ENCODE results near the gene LRIG3. TPM values are rescaled to one million over a fixed set of nuclear protein-coding genes. Genes with fewer than 3 reads are reported as not detected.
"Not testable (repeated sequence)": the region's sequence is repeated elsewhere in the genome, so short reads cannot be mapped to it uniquely, and the experiment has no call there.

The LRIG3 gene
- total and polyA plus RNA-seq, 2 donors = 12.5 to 24.8 TPM

DNA sequence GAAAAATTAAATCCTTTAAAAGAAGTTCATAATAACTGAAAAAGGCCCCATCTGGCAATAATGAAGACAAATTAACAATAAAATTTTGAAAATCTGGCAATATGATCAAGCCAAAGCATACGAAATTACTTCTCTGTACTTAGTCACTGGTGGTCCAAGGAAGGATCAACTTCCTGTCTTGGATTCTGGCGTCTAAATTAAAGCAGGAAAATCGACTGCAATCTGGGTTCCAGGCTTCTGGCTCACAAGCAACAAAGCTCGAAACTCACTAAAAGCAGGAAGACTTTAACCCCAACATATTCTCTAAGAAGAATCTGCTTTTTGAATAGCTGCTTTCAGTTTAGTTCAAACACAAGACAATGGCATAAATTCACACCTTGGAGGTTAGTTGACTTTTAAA lies 49.7 kb downstream of the LRIG3 start:
- no peaks in the 10 kb centered on the region for H3K27me3 ChIP-seq (ENCODE audit: control insufficient read depth in 2 of 2, insufficient read depth in 1 of 2, low read length in 1 of 2)
- H3K4me1 ChIP-seq (ENCODE audit: control insufficient read depth in 2 of 2, insufficient read depth in 2 of 2, low read length in 2 of 2) = no peaks in the 10 kb centered on the region
- H3K36me3 ChIP-seq (ENCODE audit: control insufficient read depth in 2 of 2, insufficient read depth in 2 of 2, low read length in 1 of 2) = no peaks in the 10 kb centered on the region
- WGBS = 78% methylated on average over 4 of the region's 4 CpGs
- no peaks in the 10 kb centered on the region for H3K9me3 ChIP-seq (ENCODE audit: control insufficient read depth in 2 of 2, insufficient read depth in 1 of 2, low read length in 1 of 2)
- no peak for DNase-seq (ENCODE audit: low read depth in 6 of 9, low spot score in 9 of 9)
- no peak overlapping the region for H3K4me3 ChIP-seq (ENCODE audit: low read length in 2 of 2)
- H3K27ac ChIP-seq (ENCODE audit: low read depth in 1 of 2, low read length in 1 of 2) = no peak overlapping the region

DNA sequence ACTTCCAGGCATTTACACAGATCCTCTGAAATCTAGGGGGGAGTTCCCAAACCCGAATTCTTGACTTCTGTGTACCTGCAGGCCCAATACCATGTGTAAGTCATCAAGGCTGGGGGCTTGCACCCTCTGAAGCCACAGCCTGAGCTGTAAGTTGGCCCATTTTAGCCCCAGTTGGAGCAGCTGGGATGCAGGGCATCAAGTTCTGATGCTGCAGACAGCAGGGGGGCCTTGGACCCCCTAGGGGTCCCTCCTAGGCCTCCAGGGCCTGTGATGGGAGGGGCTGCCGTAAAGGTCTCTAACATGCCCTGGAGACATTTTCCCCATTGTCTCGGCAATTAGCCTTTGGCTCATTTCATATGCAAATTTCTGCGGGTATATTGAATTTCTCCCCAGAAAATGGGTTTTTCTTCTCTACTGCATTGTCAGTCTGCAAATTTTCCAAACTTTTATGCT lies 59.5 kb downstream of the LRIG3 start:
- WGBS = 73% methylated on average over 4 of the region's 4 CpGs
- Histone ChIP-seq H3K4me3 (ENCODE audit: low read length in 2 of 2) (no peak overlapping the region), H3K36me3 (ENCODE audit: control insufficient read depth in 2 of 2, insufficient read depth in 2 of 2, low read length in 1 of 2) (no peaks in the 10 kb centered on the region), H3K4me1 (ENCODE audit: control insufficient read depth in 2 of 2, insufficient read depth in 2 of 2, low read length in 2 of 2) (no peaks in the 10 kb centered on the region), H3K27ac (ENCODE audit: low read depth in 1 of 2, low read length in 1 of 2) (no peak overlapping the region), H3K27me3 (ENCODE audit: control insufficient read depth in 2 of 2, insufficient read depth in 1 of 2, low read length in 1 of 2) (no peaks in the 10 kb centered on the region), H3K9me3 (ENCODE audit: control insufficient read depth in 2 of 2, insufficient read depth in 1 of 2, low read length in 1 of 2) (peaks cover 0 to 3% of the 10 kb centered on the region in 2 donors)
- no peak for DNase-seq (ENCODE audit: low read depth in 6 of 9, low spot score in 9 of 9)

DNA sequence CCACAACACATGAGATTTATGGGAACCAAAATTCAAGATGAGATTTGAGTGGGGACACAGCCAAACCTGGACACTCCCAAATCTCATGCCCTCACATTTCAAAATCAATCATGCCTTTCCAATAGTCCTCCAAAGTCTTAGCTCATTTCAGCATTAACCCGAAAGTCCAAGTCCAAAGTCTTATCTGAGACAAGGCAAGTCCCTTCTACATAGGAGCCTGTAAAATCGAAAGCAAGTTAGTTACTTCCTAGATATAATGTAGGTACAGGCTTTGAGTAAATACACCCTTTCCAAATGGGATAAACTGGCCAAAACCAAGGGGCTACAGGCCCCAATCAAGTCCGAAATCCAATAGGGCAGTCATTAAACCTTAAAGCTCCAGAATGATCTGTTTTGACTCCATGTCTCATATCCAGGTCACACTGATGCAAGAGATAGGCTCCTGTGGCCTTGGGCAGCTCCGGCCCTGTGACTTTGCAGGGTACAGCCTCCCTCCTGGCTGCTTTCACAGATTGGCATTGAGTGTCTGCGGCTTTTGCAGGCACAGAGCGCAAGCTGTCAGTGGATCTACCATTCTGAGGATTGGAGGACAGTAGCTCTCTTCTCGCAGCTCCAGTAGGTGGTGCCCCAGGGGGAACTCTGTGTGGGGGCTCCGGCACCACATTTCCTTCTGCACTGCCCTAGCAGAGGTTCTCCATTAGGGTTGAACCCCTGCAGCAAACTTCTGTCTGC lies 60.1 kb downstream of the LRIG3 start:
- no peak overlapping the region for H3K27ac ChIP-seq (ENCODE audit: low read depth in 1 of 2, low read length in 1 of 2)
- no peaks in the 10 kb centered on the region for H3K27me3 ChIP-seq (ENCODE audit: control insufficient read depth in 2 of 2, insufficient read depth in 1 of 2, low read length in 1 of 2)
- no peak for DNase-seq (ENCODE audit: low read depth in 6 of 9, low spot score in 9 of 9)
- H3K36me3 ChIP-seq (ENCODE audit: control insufficient read depth in 2 of 2, insufficient read depth in 2 of 2, low read length in 1 of 2) = no peaks in the 10 kb centered on the region
- peaks cover 0 to 3% of the 10 kb centered on the region in 2 donors for H3K9me3 ChIP-seq (ENCODE audit: control insufficient read depth in 2 of 2, insufficient read depth in 1 of 2, low read length in 1 of 2)
- WGBS = 94% methylated on average over 8 of the region's 8 CpGs
- no peaks in the 10 kb centered on the region for H3K4me1 ChIP-seq (ENCODE audit: control insufficient read depth in 2 of 2, insufficient read depth in 2 of 2, low read length in 2 of 2)
- H3K4me3 ChIP-seq (ENCODE audit: low read length in 2 of 2) = no peak overlapping the region

DNA sequence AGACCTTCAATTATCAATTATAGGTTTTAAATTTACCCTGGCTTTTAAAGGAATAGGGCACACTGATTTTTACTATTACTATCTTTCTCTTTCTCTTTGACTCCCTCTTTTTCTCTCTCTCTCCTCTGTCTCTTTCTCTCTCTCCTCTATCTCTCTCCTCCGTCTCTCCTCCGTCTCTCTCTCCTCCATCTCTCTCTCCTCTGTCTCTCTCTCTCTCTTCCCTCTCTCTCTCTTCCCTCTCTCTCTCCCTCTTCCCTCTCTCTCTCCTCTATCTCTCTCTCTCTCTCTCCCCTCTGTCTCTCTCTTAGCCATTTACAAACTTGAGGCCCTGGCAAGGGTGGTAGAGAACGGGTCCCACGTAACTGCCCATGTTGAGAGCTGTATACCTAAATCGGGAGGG lies 62.3 kb downstream of the LRIG3 start:
- H3K36me3 ChIP-seq (ENCODE audit: control insufficient read depth in 2 of 2, insufficient read depth in 2 of 2, low read length in 1 of 2) = no peaks in the 10 kb centered on the region
- H3K27me3 ChIP-seq (ENCODE audit: control insufficient read depth in 2 of 2, insufficient read depth in 1 of 2, low read length in 1 of 2) = no peaks in the 10 kb centered on the region
- peaks cover 0 to 3% of the 10 kb centered on the region in 2 donors for H3K9me3 ChIP-seq (ENCODE audit: control insufficient read depth in 2 of 2, insufficient read depth in 1 of 2, low read length in 1 of 2)
- no peaks in the 10 kb centered on the region for H3K4me1 ChIP-seq (ENCODE audit: control insufficient read depth in 2 of 2, insufficient read depth in 2 of 2, low read length in 2 of 2)
- WGBS = 96% methylated on average over 5 of the region's 5 CpGs
- H3K27ac ChIP-seq (ENCODE audit: low read depth in 1 of 2, low read length in 1 of 2) = no peak overlapping the region
- no peak for DNase-seq (ENCODE audit: low read depth in 6 of 9, low spot score in 9 of 9)
- no peak overlapping the region for H3K4me3 ChIP-seq (ENCODE audit: low read length in 2 of 2)

DNA sequence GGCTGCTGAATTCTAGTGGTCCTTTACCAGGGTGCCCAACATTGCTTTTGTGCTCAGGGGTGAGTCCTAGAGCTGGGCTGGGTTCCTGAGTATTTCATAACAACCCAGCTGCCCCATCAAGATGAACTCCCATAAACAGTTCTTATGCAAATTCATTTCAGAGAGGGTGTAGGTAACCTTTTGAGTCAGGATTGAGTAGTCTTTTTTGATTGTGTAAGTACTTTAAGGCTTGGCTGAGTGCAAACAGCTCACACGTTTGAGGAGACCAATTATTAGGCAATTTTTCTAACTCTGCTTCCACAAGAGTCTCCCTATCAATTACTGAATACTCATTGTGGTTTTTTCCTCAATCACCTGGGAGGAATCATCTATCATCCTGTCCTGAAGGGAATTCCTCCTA lies 63.1 kb downstream of the LRIG3 start:
- WGBS = 56% methylated on average over 1 of the region's 1 CpG
- H3K27ac ChIP-seq (ENCODE audit: low read depth in 1 of 2, low read length in 1 of 2); DNase-seq (ENCODE audit: low read depth in 6 of 9, low spot score in 9 of 9); H3K27me3 ChIP-seq (ENCODE audit: control insufficient read depth in 2 of 2, insufficient read depth in 1 of 2, low read length in 1 of 2); H3K4me1 ChIP-seq (ENCODE audit: control insufficient read depth in 2 of 2, insufficient read depth in 2 of 2, low read length in 2 of 2); H3K4me3 ChIP-seq (ENCODE audit: low read length in 2 of 2); H3K36me3 ChIP-seq (ENCODE audit: control insufficient read depth in 2 of 2, insufficient read depth in 2 of 2, low read length in 1 of 2); H3K9me3 ChIP-seq (ENCODE audit: control insufficient read depth in 2 of 2, insufficient read depth in 1 of 2, low read length in 1 of 2): not testable (repeated sequence)

DNA sequence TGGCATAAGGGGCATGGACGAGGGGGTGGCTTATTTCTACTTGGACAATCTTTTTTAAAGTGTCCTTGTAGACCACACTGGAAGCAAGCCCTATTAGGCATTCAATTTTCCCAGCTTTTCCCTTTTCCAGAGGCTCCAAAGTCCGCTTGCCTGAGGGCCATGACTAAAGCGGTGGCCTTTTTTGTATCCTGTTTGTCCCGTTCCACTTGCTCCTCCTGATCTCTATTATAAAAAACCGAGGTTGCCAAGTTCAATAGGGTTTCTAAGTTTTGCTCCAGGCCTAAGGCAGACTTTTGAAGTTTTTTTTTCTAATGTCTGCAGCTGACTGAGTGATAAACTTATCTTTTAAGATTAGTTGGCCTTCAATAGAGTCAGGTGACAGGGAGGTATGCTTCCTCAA lies 64.7 kb downstream of the LRIG3 start:
- WGBS = 84% methylated on average over 5 of the region's 5 CpGs
- not testable (repeated sequence) for H3K36me3 ChIP-seq (ENCODE audit: control insufficient read depth in 2 of 2, insufficient read depth in 2 of 2, low read length in 1 of 2); H3K27me3 ChIP-seq (ENCODE audit: control insufficient read depth in 2 of 2, insufficient read depth in 1 of 2, low read length in 1 of 2); H3K4me3 ChIP-seq (ENCODE audit: low read length in 2 of 2); H3K27ac ChIP-seq (ENCODE audit: low read depth in 1 of 2, low read length in 1 of 2); DNase-seq (ENCODE audit: low read depth in 6 of 9, low spot score in 9 of 9); H3K9me3 ChIP-seq (ENCODE audit: control insufficient read depth in 2 of 2, insufficient read depth in 1 of 2, low read length in 1 of 2); H3K4me1 ChIP-seq (ENCODE audit: control insufficient read depth in 2 of 2, insufficient read depth in 2 of 2, low read length in 2 of 2)

DNA sequence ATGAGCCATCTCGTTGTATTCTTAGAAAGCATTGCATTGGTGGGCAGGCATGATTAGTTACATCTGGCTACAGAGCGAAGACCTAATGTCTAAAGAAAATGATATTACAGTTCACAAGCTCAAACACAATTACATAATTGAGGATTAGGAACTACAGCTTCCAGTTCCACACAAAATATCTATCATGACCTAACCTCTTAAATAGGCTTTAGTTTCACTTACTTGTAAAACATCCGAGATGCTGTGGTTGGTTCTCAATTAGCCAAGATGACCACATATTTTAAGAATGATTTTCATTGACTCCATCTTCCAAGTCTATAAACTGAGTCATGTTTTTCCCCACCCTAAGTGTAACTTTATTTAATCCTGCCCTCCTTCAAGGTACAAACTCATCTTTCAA lies 69.5 kb downstream of the LRIG3 start:
- H3K4me3 ChIP-seq (ENCODE audit: low read length in 2 of 2) = no peak overlapping the region
- H3K9me3 ChIP-seq (ENCODE audit: control insufficient read depth in 2 of 2, insufficient read depth in 1 of 2, low read length in 1 of 2) = no peaks in the 10 kb centered on the region
- H3K4me1 ChIP-seq (ENCODE audit: control insufficient read depth in 2 of 2, insufficient read depth in 2 of 2, low read length in 2 of 2) = no peaks in the 10 kb centered on the region
- DNase-seq (ENCODE audit: low read depth in 6 of 9, low spot score in 9 of 9) = no peak
- no peaks in the 10 kb centered on the region for H3K36me3 ChIP-seq (ENCODE audit: control insufficient read depth in 2 of 2, insufficient read depth in 2 of 2, low read length in 1 of 2)
- WGBS = 91% methylated on average over 3 of the region's 3 CpGs
- H3K27ac ChIP-seq (ENCODE audit: low read depth in 1 of 2, low read length in 1 of 2) = no peak overlapping the region
- no peaks in the 10 kb centered on the region for H3K27me3 ChIP-seq (ENCODE audit: control insufficient read depth in 2 of 2, insufficient read depth in 1 of 2, low read length in 1 of 2)

DNA sequence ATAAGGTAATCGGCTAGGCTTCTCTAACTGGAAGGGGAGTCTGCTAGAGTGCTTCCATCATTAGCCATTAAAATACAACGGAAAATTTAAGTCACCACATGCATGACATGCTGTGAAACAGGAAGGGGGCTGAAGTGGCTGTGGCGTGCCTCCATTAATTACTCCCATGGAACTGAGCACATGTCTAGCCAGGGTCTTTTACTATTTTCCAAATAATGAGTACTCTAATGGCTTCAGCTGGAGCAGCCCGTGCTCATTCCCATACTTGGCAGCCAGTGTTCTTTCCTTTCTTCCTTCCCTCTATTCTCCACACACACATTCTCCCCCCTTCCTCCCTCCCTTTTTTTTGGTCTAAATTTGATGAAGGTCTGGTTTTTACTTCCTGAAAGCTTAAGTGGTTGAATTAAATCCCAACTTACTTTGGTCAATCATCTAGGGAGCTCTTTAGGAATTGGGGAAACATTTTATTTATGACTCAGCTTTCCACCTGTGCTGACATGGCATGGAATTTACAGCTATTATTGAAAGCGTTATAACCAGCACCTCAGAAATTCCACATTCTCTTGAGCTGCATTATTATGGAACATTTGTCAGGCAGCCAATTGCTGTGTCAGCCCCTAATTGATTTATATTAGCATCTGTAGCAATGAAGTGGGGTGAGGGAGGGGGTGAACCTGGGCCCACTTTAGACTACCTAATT lies 72.3 kb downstream of the LRIG3 start:
- 48% methylated on average over 5 of the region's 5 CpGs for WGBS
- Histone ChIP-seq H3K9me3 (ENCODE audit: control insufficient read depth in 2 of 2, insufficient read depth in 1 of 2, low read length in 1 of 2) (no peaks in the 10 kb centered on the region), H3K4me1 (ENCODE audit: control insufficient read depth in 2 of 2, insufficient read depth in 2 of 2, low read length in 2 of 2) (no peaks in the 10 kb centered on the region), H3K27ac (ENCODE audit: low read depth in 1 of 2, low read length in 1 of 2) (no peak overlapping the region), H3K36me3 (ENCODE audit: control insufficient read depth in 2 of 2, insufficient read depth in 2 of 2, low read length in 1 of 2) (no peaks in the 10 kb centered on the region), H3K4me3 (ENCODE audit: low read length in 2 of 2) (no peak overlapping the region), H3K27me3 (ENCODE audit: control insufficient read depth in 2 of 2, insufficient read depth in 1 of 2, low read length in 1 of 2) (no peaks in the 10 kb centered on the region)
- no peak for DNase-seq (ENCODE audit: low read depth in 6 of 9, low spot score in 9 of 9)

DNA sequence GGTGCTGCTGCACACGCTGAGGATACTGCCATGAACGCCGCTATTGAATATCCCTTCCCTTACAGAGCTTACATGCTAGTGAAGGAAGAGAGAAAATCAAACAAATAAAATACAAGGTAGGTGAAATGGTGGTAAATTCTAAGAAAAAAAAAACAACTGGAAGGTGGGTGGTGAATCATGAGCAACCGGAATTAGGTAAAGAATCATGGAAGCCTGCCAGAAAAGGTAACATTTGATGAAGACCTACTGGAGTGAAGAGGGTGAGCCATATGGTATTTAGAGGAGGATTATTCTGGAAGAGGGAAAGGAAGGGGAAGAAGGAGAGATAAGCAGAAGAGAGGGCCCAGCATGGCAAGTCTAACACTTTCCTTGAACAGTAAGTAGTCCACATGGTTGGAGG lies 76.1 kb downstream of the LRIG3 start:
- Histone ChIP-seq H3K36me3 (ENCODE audit: control insufficient read depth in 2 of 2, insufficient read depth in 2 of 2, low read length in 1 of 2) (no peaks in the 10 kb centered on the region), H3K27me3 (ENCODE audit: control insufficient read depth in 2 of 2, insufficient read depth in 1 of 2, low read length in 1 of 2) (no peaks in the 10 kb centered on the region), H3K4me1 (ENCODE audit: control insufficient read depth in 2 of 2, insufficient read depth in 2 of 2, low read length in 2 of 2) (no peaks in the 10 kb centered on the region), H3K27ac (ENCODE audit: low read depth in 1 of 2, low read length in 1 of 2) (no peak overlapping the region), H3K4me3 (ENCODE audit: low read length in 2 of 2) (no peak overlapping the region), H3K9me3 (ENCODE audit: control insufficient read depth in 2 of 2, insufficient read depth in 1 of 2, low read length in 1 of 2) (peaks cover 0 to 10% of the 10 kb centered on the region in 2 donors)
- 93% methylated on average over 4 of the region's 4 CpGs for WGBS
- no peak for DNase-seq (ENCODE audit: low read depth in 6 of 9, low spot score in 9 of 9)

All from thymus (tissue), 11 donors.